ENCODE measurements around the gene TTC21A.

- TF ChIP-seq CTCF (IDR thresholded peaks at IDR 0.05), result no peak
- TF ChIP-seq POLR2A (IDR thresholded peaks at IDR 0.05), result no peak
Measured at GRCh38 chr3:39088889-39089288, 18.6 kb upstream of the TTC21A start.
